ENCODE results near the gene SLC25A13. TPM values are rescaled to one million over a fixed set of nuclear protein-coding genes. Genes with fewer than 3 reads are reported as not detected.

The SLC25A13 gene
- total RNA-seq, 1 donor: 19.2 TPM

GRCh38 chr7:96111405-96111804 is 210.5 kb downstream of the SLC25A13 start:
- no peaks in the 10 kb centered on the region for H3K79me2 ChIP-seq (ENCODE audit: insufficient read depth, low read length)
- H3K4me1 ChIP-seq (ENCODE audit: insufficient read depth, low read length): no peaks in the 10 kb centered on the region
- DNase-seq (ENCODE audit: insufficient read length, low spot score, missing footprints): no peak
- no peaks in the 10 kb centered on the region for H3K27me3 ChIP-seq (ENCODE audit: insufficient read depth, low read length)
- no peaks in the 10 kb centered on the region for H3K9me3 ChIP-seq (ENCODE audit: low read depth, low read length)
- no peak overlapping the region for H3K4me3 ChIP-seq (ENCODE audit: insufficient read depth, low read length)
- H3K27ac ChIP-seq (ENCODE audit: low read depth, low read length): no peak overlapping the region
- H2AFZ ChIP-seq (ENCODE audit: low read length): no peak overlapping the region
- H4K20me1 ChIP-seq (ENCODE audit: insufficient read depth, low read length): no peaks in the 10 kb centered on the region
- H3K4me2 ChIP-seq (ENCODE audit: insufficient read depth, low read length): no peak overlapping the region
- no peak for TF ChIP-seq CTCF (IDR thresholded peaks at IDR 0.05; ENCODE audit: extremely low read depth, low read depth, low read length)
- H3K36me3 ChIP-seq (ENCODE audit: insufficient read depth, low read length): no peaks in the 10 kb centered on the region

- H3K4me3 ChIP-seq (ENCODE audit: insufficient read depth, low read length): no peak overlapping the region
- no peaks in the 10 kb centered on the region for H3K4me1 ChIP-seq (ENCODE audit: insufficient read depth, low read length)
- H4K20me1 ChIP-seq (ENCODE audit: insufficient read depth, low read length): no peaks in the 10 kb centered on the region
- TF ChIP-seq CTCF (IDR thresholded peaks at IDR 0.05; ENCODE audit: extremely low read depth, low read depth, low read length): no peak
- DNase-seq (ENCODE audit: insufficient read length, low spot score, missing footprints): no peak
- H3K9me3 ChIP-seq (ENCODE audit: low read depth, low read length): no peaks in the 10 kb centered on the region
- H3K4me2 ChIP-seq (ENCODE audit: insufficient read depth, low read length): no peak overlapping the region
- no peak overlapping the region for H3K27ac ChIP-seq (ENCODE audit: low read depth, low read length)
- H3K36me3 ChIP-seq (ENCODE audit: insufficient read depth, low read length): no peaks in the 10 kb centered on the region
- H2AFZ ChIP-seq (ENCODE audit: low read length): no peak overlapping the region
- no peaks in the 10 kb centered on the region for H3K79me2 ChIP-seq (ENCODE audit: insufficient read depth, low read length)
- H3K27me3 ChIP-seq (ENCODE audit: insufficient read depth, low read length): no peaks in the 10 kb centered on the region
Observed at GRCh38 chr7:96104984-96105383, 216.9 kb downstream of the SLC25A13 start.

- H3K79me2 ChIP-seq (ENCODE audit: insufficient read depth, low read length): no peaks in the 10 kb centered on the region
- H3K4me1 ChIP-seq (ENCODE audit: insufficient read depth, low read length): no peaks in the 10 kb centered on the region
- H3K27me3 ChIP-seq (ENCODE audit: insufficient read depth, low read length): no peaks in the 10 kb centered on the region
- no peaks in the 10 kb centered on the region for H3K36me3 ChIP-seq (ENCODE audit: insufficient read depth, low read length)
- H3K4me3 ChIP-seq (ENCODE audit: insufficient read depth, low read length): no peak overlapping the region
- H3K4me2 ChIP-seq (ENCODE audit: insufficient read depth, low read length): no peak overlapping the region
- H2AFZ ChIP-seq (ENCODE audit: low read length): no peak overlapping the region
- no peak for DNase-seq (ENCODE audit: insufficient read length, low spot score, missing footprints)
- no peak overlapping the region for H3K27ac ChIP-seq (ENCODE audit: low read depth, low read length)
- no peaks in the 10 kb centered on the region for H3K9me3 ChIP-seq (ENCODE audit: low read depth, low read length)
- TF ChIP-seq CTCF (IDR thresholded peaks at IDR 0.05; ENCODE audit: extremely low read depth, low read depth, low read length): no peak
- no peaks in the 10 kb centered on the region for H4K20me1 ChIP-seq (ENCODE audit: insufficient read depth, low read length)
Observed at GRCh38 chr7:96102096-96102811, 219.6 kb downstream of the SLC25A13 start.

- H3K27me3 ChIP-seq (ENCODE audit: insufficient read depth, low read length): no peaks in the 10 kb centered on the region
- H3K27ac ChIP-seq (ENCODE audit: low read depth, low read length): no peak overlapping the region
- H3K4me1 ChIP-seq (ENCODE audit: insufficient read depth, low read length): no peaks in the 10 kb centered on the region
- TF ChIP-seq CTCF (IDR thresholded peaks at IDR 0.05; ENCODE audit: extremely low read depth, low read depth, low read length): no peak
- H3K4me2 ChIP-seq (ENCODE audit: insufficient read depth, low read length): no peak overlapping the region
- no peaks in the 10 kb centered on the region for H3K9me3 ChIP-seq (ENCODE audit: low read depth, low read length)
- H3K4me3 ChIP-seq (ENCODE audit: insufficient read depth, low read length): no peak overlapping the region
- no peak for DNase-seq (ENCODE audit: insufficient read length, low spot score, missing footprints)
- H3K36me3 ChIP-seq (ENCODE audit: insufficient read depth, low read length): no peaks in the 10 kb centered on the region
- H3K79me2 ChIP-seq (ENCODE audit: insufficient read depth, low read length): no peaks in the 10 kb centered on the region
- H2AFZ ChIP-seq (ENCODE audit: low read length): no peak overlapping the region
- H4K20me1 ChIP-seq (ENCODE audit: insufficient read depth, low read length): no peaks in the 10 kb centered on the region
Observed at GRCh38 chr7:96100737-96101136, 221.2 kb downstream of the SLC25A13 start.

All from osteoblast (primary cell).